ENCODE measurements around the gene PRCC. TPM values are rescaled to one million over a fixed set of nuclear protein-coding genes. Genes with fewer than 3 reads are reported as not detected.

PRCC gene
- total RNA-seq, 4 donors from 2014 or later = 33.4 to 41.0 (median 33.9) TPM

GRCh38 chr1:156828400-156829124 lies 61.2 kb downstream of the PRCC start:
- WGBS, 2 donors (ENCODE audit: low coverage in 1 of 2) = 51 to 74% methylated on average over 7 to 17 of the region's 18 CpGs
- ATAC-seq = no peak
- H3K4me3 ChIP-seq = no peak overlapping the region
- TF ChIP-seq POLR2AphosphoS5 (IDR thresholded peaks at IDR 0.05) (no peak), EP300 (IDR thresholded peaks at IDR 0.05) (no peak), POLR2A (IDR thresholded peaks at IDR 0.05) (no peak), CTCF (IDR thresholded peaks at IDR 0.05) (no peak)
- H3K4me1 ChIP-seq = no peaks in the 10 kb centered on the region
- no peaks in the 10 kb centered on the region for H3K36me3 ChIP-seq
- no peak overlapping the region for H3K27ac ChIP-seq
- peaks cover 20% of the 10 kb centered on the region for H3K27me3 ChIP-seq
- no peaks in the 10 kb centered on the region for H3K9me3 ChIP-seq

- no peak overlapping the region for H3K27ac ChIP-seq
- ATAC-seq = no peak
- WGBS, 2 donors (ENCODE audit: low coverage in 1 of 2) = 65 to 86% methylated on average over 1 to 5 of the region's 5 CpGs
- no peaks in the 10 kb centered on the region for H3K36me3 ChIP-seq
- H3K9me3 ChIP-seq = no peaks in the 10 kb centered on the region
- no peaks in the 10 kb centered on the region for H3K4me1 ChIP-seq
- no peak for TF ChIP-seq EP300 (IDR thresholded peaks at IDR 0.05)
- TF ChIP-seq POLR2AphosphoS5 (IDR thresholded peaks at IDR 0.05) = no peak
- no peak for TF ChIP-seq CTCF (IDR thresholded peaks at IDR 0.05)
- TF ChIP-seq POLR2A (IDR thresholded peaks at IDR 0.05) = no peak
- H3K27me3 ChIP-seq = peaks cover 33% of the 10 kb centered on the region
- no peak overlapping the region for H3K4me3 ChIP-seq
Observed at GRCh38 chr1:156832434-156832833, 65.1 kb downstream of the PRCC start.

GRCh38 chr1:156833603-156834002 lies 66.3 kb downstream of the PRCC start:
- no peak for ATAC-seq

GRCh38 chr1:156834322-156834721 lies 67.0 kb downstream of the PRCC start:
- TF ChIP-seq POLR2A (IDR thresholded peaks at IDR 0.05) = no peak
- no peak for TF ChIP-seq EP300 (IDR thresholded peaks at IDR 0.05)
- no peak for TF ChIP-seq POLR2AphosphoS5 (IDR thresholded peaks at IDR 0.05)
- H3K36me3 ChIP-seq = no peaks in the 10 kb centered on the region
- WGBS, 2 donors (ENCODE audit: low coverage in 1 of 2) = 71 to 89% methylated on average over 3 of the region's 3 CpGs
- H3K4me1 ChIP-seq = no peaks in the 10 kb centered on the region
- H3K4me3 ChIP-seq = no peak overlapping the region
- ATAC-seq = no peak
- no peak overlapping the region for H3K27ac ChIP-seq
- no peaks in the 10 kb centered on the region for H3K9me3 ChIP-seq
- peaks cover 50% of the 10 kb centered on the region for H3K27me3 ChIP-seq

More at GRCh38 chr1:156833603-156834002, 66.3 kb downstream of the PRCC start:
- no peak for TF ChIP-seq POLR2AphosphoS5 (IDR thresholded peaks at IDR 0.05)
- no peak for TF ChIP-seq CTCF (IDR thresholded peaks at IDR 0.05)
- TF ChIP-seq EP300 (IDR thresholded peaks at IDR 0.05) = no peak
- no peak for TF ChIP-seq POLR2A (IDR thresholded peaks at IDR 0.05)
- H3K4me1 ChIP-seq = no peaks in the 10 kb centered on the region
- no peaks in the 10 kb centered on the region for H3K36me3 ChIP-seq
- H3K4me3 ChIP-seq = no peak overlapping the region
- H3K9me3 ChIP-seq = no peaks in the 10 kb centered on the region
- 44 to 49% methylated on average over 2 of the region's 2 CpGs for WGBS, 2 donors (ENCODE audit: low coverage in 1 of 2)
- no peak overlapping the region for H3K27ac ChIP-seq
- peaks cover 43% of the 10 kb centered on the region for H3K27me3 ChIP-seq

GRCh38 chr1:156836041-156836654 lies 68.8 kb downstream of the PRCC start:
- Histone ChIP-seq H3K9me3 (no peaks in the 10 kb centered on the region), H3K27me3 (peaks cover 61% of the 10 kb centered on the region), H3K27ac (no peak overlapping the region), H3K4me1 (no peaks in the 10 kb centered on the region), H3K4me3 (no peak overlapping the region), H3K36me3 (no peaks in the 10 kb centered on the region)
- ATAC-seq = no peak
- 48 to 65% methylated on average over 2 to 4 of the region's 5 CpGs for WGBS, 2 donors (ENCODE audit: low coverage in 1 of 2)
- TF ChIP-seq CTCF (IDR thresholded peaks at IDR 0.05) (no peak), POLR2AphosphoS5 (IDR thresholded peaks at IDR 0.05) (no peak), EP300 (IDR thresholded peaks at IDR 0.05) (no peak), POLR2A (IDR thresholded peaks at IDR 0.05) (no peak)
